Aorta (tissue), 5 donors: ENCODE measurements around the gene GIPC2. TPM values are rescaled to one million over a fixed set of nuclear protein-coding genes. Genes with fewer than 3 reads are reported as not detected.
A peak's percentile ranks its signal among the peaks of the same experiment; 100 is the strongest.
"Not testable (repeated sequence)": the region's sequence is repeated elsewhere in the genome, so short reads cannot be mapped to it uniquely, and the experiment has no call there.

Experiments used
- ATAC-seq: fragments of 200-7000 bp; cut with Tn5 transposase; one replicate; pipeline ENCODE4 v1.9.1; 2022; ENCODE audit warnings: moderate library complexity; ENCODE audit not compliant: low FRiP score
- DNase-seq, 2 donors: peaks; one replicate each; pipeline ENCODE4 v3.0.0-alpha.2; 2020
- H3K27ac ChIP-seq, 2 donors: one replicate each; pipeline ENCODE4 v1.5.1; 2013; ENCODE audit warnings: low read length in 2 of 2, mild to moderate bottlenecking in 2 of 2, moderate library complexity in 2 of 2, control low read depth in 1 of 2, inconsistent platforms in 1 of 2, low read depth in 1 of 2
- H3K27me3 ChIP-seq, 2 donors: one replicate each; pipeline ENCODE4 v1.6.1; 2013; ENCODE audit warnings: control low read depth in 1 of 2, low read length in 1 of 2, mild to moderate bottlenecking in 1 of 2, moderate library complexity in 1 of 2; ENCODE audit not compliant: insufficient read depth in 2 of 2, control insufficient read depth in 1 of 2
- H3K36me3 ChIP-seq, 2 donors: one replicate each; pipeline ENCODE4 v1.6.1; 2013; ENCODE audit warnings: control low read depth in 1 of 2, low read length in 1 of 2, mild to moderate bottlenecking in 1 of 2; ENCODE audit not compliant: insufficient read depth in 2 of 2, control insufficient read depth in 1 of 2
- H3K4me1 ChIP-seq, 2 donors: one replicate each; pipeline ENCODE4 v1.6.1; 2013; ENCODE audit warnings: low read length in 2 of 2, control low read depth in 1 of 2, mild to moderate bottlenecking in 1 of 2, moderate library complexity in 1 of 2; ENCODE audit not compliant: insufficient read depth in 2 of 2, control insufficient read depth in 1 of 2
- H3K4me3 ChIP-seq, 2 donors: one replicate each; pipeline ENCODE4 v1.5.1; 2013; ENCODE audit warnings: low read length in 2 of 2, control low read depth in 1 of 2, mild to moderate bottlenecking in 1 of 2
- H3K9me3 ChIP-seq: one replicate; pipeline ENCODE4 v1.6.1; 2013; ENCODE audit warnings: mild to moderate bottlenecking, low read length; ENCODE audit not compliant: control insufficient read depth
- WGBS, 2 donors: extraction: QIAGEN DNeasy Blood & Tissue Kit; methylation state at CpG; one replicate each; pipeline ENCODE4 v1.1.7; 2013; 5-methylcytosine and 5-hydroxymethylcytosine counted together
- intact Hi-C, 2 donors: fragments of 100-400 bp; cut with DNase I; formaldehyde crosslinking; loops; one replicate each; pipeline versions ENCODE4 v1.14.2 to v1.15.0; 2022
- polyA plus RNA-seq, 2 donors: library from polyadenylated mRNA; stranded (reverse); fragments of 200-250 nt; gene quantifications; one replicate each; pipeline ENCODE4 v1.2.3, GENCODE V29; 2013
- total RNA-seq, 2 donors: library from RNA; stranded (reverse); fragmentation: NEBNext Ultra II Directional; extraction: Animal tissue kit (Norgen Biotek cat#: 25700); gene quantifications; one replicate each; pipeline ENCODE4 v1.2.1, GENCODE V29; 2021
- donor health status: healthy with polysubstance abuse.
- donor health status: Bipolar disorder and iron deficiency.
- donor health status: DM: no; HTN: no; CAD: no.
- donor health status: DM: no; HTN: no; CAD: no.
- donor health status: DM: yes; HTN: yes; CAD: no.

The GIPC2 gene
- total and polyA plus RNA-seq, 4 donors, result 1.4 to 7.5 (median 5.1) TPM

GRCh38 chr1:78102082-78102481 is 56.3 kb downstream of the GIPC2 start:
- ATAC-seq, result no peak
- intact Hi-C loops, result loop anchor here (2.0 to 10.0 kb wide), 3 partner anchors 95 to 267 kb away; no protein-coding TSS in a partner anchor
- WGBS, 2 donors, result 49 to 53% methylated on average over 3 of the region's 3 CpGs
- Histone ChIP-seq H3K4me1 (peaks cover 1 to 13% of the 10 kb centered on the region in 2 donors), H3K9me3 (no peaks in the 10 kb centered on the region), H3K27me3 (no peaks in the 10 kb centered on the region), H3K4me3 (no peak overlapping the region), H3K27ac (peak overlapping the region in 1 of 2 donors; percentile 43), H3K36me3 (no peaks in the 10 kb centered on the region)
- no peak for DNase-seq

GRCh38 chr1:78102916-78103315 is 57.1 kb downstream of the GIPC2 start:
- no peaks in the 10 kb centered on the region for H3K27me3 ChIP-seq
- ATAC-seq, result no peak
- no peak overlapping the region for H3K4me3 ChIP-seq
- peak overlapping the region; percentile 76 to 82 for H3K27ac ChIP-seq
- WGBS, 2 donors, result 82 to 84% methylated on average over 2 of the region's 2 CpGs
- intact Hi-C loops, result loop anchor here (2.0 to 10.0 kb wide), 3 partner anchors 96 to 268 kb away; no protein-coding TSS in a partner anchor
- DNase-seq, result no peak
- H3K4me1 ChIP-seq, result peaks cover 1 to 9% of the 10 kb centered on the region in 2 donors
- H3K9me3 ChIP-seq, result no peaks in the 10 kb centered on the region
- H3K36me3 ChIP-seq, result no peaks in the 10 kb centered on the region

DNA sequence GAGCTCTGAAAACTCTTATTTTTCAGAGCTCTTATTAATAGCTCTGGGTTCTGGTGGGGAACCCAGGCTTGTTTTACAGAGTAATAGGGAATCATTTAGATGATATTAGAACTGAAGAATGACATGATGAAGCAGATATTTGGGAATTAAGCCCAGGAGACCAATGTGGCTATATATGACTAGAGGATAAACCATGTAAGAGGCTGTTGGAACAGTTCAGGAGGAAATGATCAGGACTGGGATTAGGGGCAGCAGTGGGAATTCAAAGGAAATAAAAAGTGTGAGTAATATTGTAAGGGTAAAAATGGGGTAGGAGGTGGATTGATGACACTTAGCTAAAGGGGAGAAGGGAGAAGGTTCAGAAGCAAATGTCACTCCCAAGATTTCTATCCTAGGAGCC is 58.6 kb downstream of the GIPC2 start:
- ATAC-seq (no peak), DNase-seq (no peak)
- H3K4me1 ChIP-seq, result peaks cover 1 to 9% of the 10 kb centered on the region in 2 donors
- H3K9me3 ChIP-seq, result no peaks in the 10 kb centered on the region
- H3K4me3 ChIP-seq, result no peak overlapping the region
- intact Hi-C loops, result loop anchor here (5.0 to 10.0 kb wide), 2 partner anchors 97 to 270 kb away; no protein-coding TSS in a partner anchor
- no peak overlapping the region for H3K27ac ChIP-seq
- H3K27me3 ChIP-seq, result no peaks in the 10 kb centered on the region
- H3K36me3 ChIP-seq, result no peaks in the 10 kb centered on the region

GRCh38 chr1:78109659-78110058 is 63.9 kb downstream of the GIPC2 start:
- H3K27ac ChIP-seq, H3K36me3 ChIP-seq, H3K27me3 ChIP-seq, H3K4me1 ChIP-seq, H3K4me3 ChIP-seq, H3K9me3 ChIP-seq, DNase-seq, ATAC-seq: not testable (repeated sequence)
- WGBS, 2 donors, result 92 to 94% methylated on average over 3 to 4 of the region's 4 CpGs
- intact Hi-C loops, result loop anchor here (5.0 to 10.0 kb wide), 3 partner anchors 67 to 275 kb away; partner anchors contain the start of gene FUBP1 (in 2 of the 2)

GRCh38 chr1:78113156-78113916 is 67.6 kb downstream of the GIPC2 start:
- no peak overlapping the region for H3K27ac ChIP-seq
- peak; percentile 14 for ATAC-seq
- intact Hi-C loops, result loop anchor here (5.0 kb wide), 2 partner anchors 71 to 136 kb away; partner anchors contain the start of gene FUBP1 (in 2 of the 2)

GRCh38 chr1:78114034-78114956 is 68.5 kb downstream of the GIPC2 start:
- intact Hi-C loops, result loop anchor here (5.0 kb wide), 2 partner anchors 72 to 137 kb away; partner anchors contain the start of gene FUBP1 (in 2 of the 2)
- peaks cover 0 to 2% of the 10 kb centered on the region in 2 donors for H3K4me1 ChIP-seq
- H3K27ac ChIP-seq, result no peak overlapping the region
- no peak for DNase-seq
- no peaks in the 10 kb centered on the region for H3K27me3 ChIP-seq
- ATAC-seq, result peak; percentile 84
- H3K9me3 ChIP-seq, result no peaks in the 10 kb centered on the region
- no peak overlapping the region for H3K4me3 ChIP-seq
- H3K36me3 ChIP-seq, result no peaks in the 10 kb centered on the region
- WGBS, 2 donors, result 30 to 32% methylated on average over 9 of the region's 9 CpGs

More at GRCh38 chr1:78113156-78113916, 67.6 kb downstream of the GIPC2 start:
- 84 to 88% methylated on average over 6 of the region's 6 CpGs for WGBS, 2 donors
- no peak for DNase-seq
- Histone ChIP-seq H3K9me3 (no peaks in the 10 kb centered on the region), H3K4me3 (no peak overlapping the region), H3K4me1 (peaks cover 0 to 2% of the 10 kb centered on the region in 2 donors), H3K36me3 (no peaks in the 10 kb centered on the region), H3K27me3 (no peaks in the 10 kb centered on the region)

GRCh38 chr1:78120485-78120884 is 74.7 kb downstream of the GIPC2 start:
- ATAC-seq, DNase-seq, H3K36me3 ChIP-seq, H3K4me3 ChIP-seq, H3K27ac ChIP-seq, H3K27me3 ChIP-seq, H3K4me1 ChIP-seq, H3K9me3 ChIP-seq, intact Hi-C loops: not testable (repeated sequence)
- 96 to 97% methylated on average over 6 of the region's 6 CpGs for WGBS, 2 donors

DNA sequence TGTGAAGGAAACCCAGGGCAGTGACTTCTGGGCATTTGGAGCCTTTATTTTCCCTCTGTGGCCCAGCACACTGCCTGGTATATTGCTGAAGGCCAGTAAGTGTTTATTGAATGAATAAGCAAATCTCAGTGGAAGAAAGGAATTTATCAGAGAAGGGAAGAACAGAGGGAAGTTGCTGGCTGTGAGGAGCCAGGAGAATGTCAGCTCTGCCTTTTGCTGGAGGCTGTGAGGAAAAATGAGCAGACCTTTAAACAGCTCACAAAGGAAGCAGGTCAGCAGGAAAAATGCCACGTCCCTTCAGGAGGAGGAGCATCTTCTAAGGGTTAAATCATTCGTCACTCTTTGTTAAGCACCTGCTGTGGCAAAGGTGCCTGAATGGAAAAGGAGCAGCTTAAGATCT is 75.9 kb downstream of the GIPC2 start:
- H3K27me3 ChIP-seq, result no peaks in the 10 kb centered on the region
- no peak for ATAC-seq
- H3K9me3 ChIP-seq, result no peaks in the 10 kb centered on the region
- no peaks in the 10 kb centered on the region for H3K4me1 ChIP-seq
- WGBS, 2 donors, result 76 to 83% methylated on average over 2 of the region's 2 CpGs
- no peak overlapping the region for H3K4me3 ChIP-seq
- no peaks in the 10 kb centered on the region for H3K36me3 ChIP-seq
- no peak overlapping the region for H3K27ac ChIP-seq
- intact Hi-C loops, result no loop called here
- no peak for DNase-seq
